Sciatic nerve (tissue), 2 donors: ENCODE data around the gene ZNF354C. TPM values are rescaled to one million over a fixed set of nuclear protein-coding genes. Genes with fewer than 3 reads are reported as not detected.
A peak's percentile ranks its signal among the peaks of the same experiment; 100 is the strongest.

Experiments used
- ATAC-seq: fragments of 200-7000 bp; cut with Tn5 transposase; one replicate; pipeline ENCODE4 v1.9.1; 2020; ENCODE audit warnings: mild to moderate bottlenecking, moderate library complexity
- DNase-seq: peaks from one replicate; pipeline ENCODE4 v3.0.0-alpha.2; 2020; ENCODE audit warnings: low spot score
- intact Hi-C: fragments of 100-400 bp; cut with DNase I; formaldehyde crosslinking; loops from one replicate; pipeline ENCODE4 v1.14.2; 2022
- total RNA-seq: library from RNA; stranded (reverse); fragmentation: NEBNext Ultra II Directional; extraction: Animal tissue kit (Norgen Biotek cat#: 25700); gene quantifications from one replicate; pipeline ENCODE4 v1.2.1, GENCODE V29; 2021
- donor health status: DM: no; HTN: no; CAD: no.
- donor health status: DM: no; HTN: no; CAD: no.

ZNF354C gene
- total RNA-seq, 1 donor from 2014 or later, result 13.8 TPM

GRCh38 chr5:179112469-179113142 lies 52.4 kb downstream of the ZNF354C start:
- ATAC-seq, result no peak
- intact Hi-C loops, result no loop called here
- DNase-seq, result no peak

- intact Hi-C loops, result no loop called here
- DNase-seq (no peak), ATAC-seq (no peak)
Observed at GRCh38 chr5:179113143-179113530, 53.0 kb downstream of the ZNF354C start.

- intact Hi-C loops, result no loop called here
- DNase-seq (no peak), ATAC-seq (no peak)
Observed at GRCh38 chr5:179113945-179114641, 53.9 kb downstream of the ZNF354C start.

- no peak for DNase-seq
- intact Hi-C loops, result no loop called here
- no peak for ATAC-seq
Observed at GRCh38 chr5:179114756-179115155, 54.6 kb downstream of the ZNF354C start.

- DNase-seq (no peak), ATAC-seq (no peak)
- intact Hi-C loops, result no loop called here
Observed at GRCh38 chr5:179115307-179115706, 55.1 kb downstream of the ZNF354C start.

- ATAC-seq, result no peak
- intact Hi-C loops, result no loop called here
- DNase-seq, result no peak
Observed at GRCh38 chr5:179115845-179116524, 55.8 kb downstream of the ZNF354C start.

GRCh38 chr5:179118338-179118737 lies 58.2 kb downstream of the ZNF354C start:
- intact Hi-C loops, result no loop called here
- DNase-seq (no peak), ATAC-seq (no peak)

- intact Hi-C loops, result no loop called here
- ATAC-seq (no peak), DNase-seq (no peak)
Observed at GRCh38 chr5:179118756-179119414, 58.7 kb downstream of the ZNF354C start.

- DNase-seq, result no peak
Observed at GRCh38 chr5:179119415-179120170, 59.4 kb downstream of the ZNF354C start.

GRCh38 chr5:179120421-179120861 lies 60.3 kb downstream of the ZNF354C start:
- DNase-seq, result no peak
- ATAC-seq, result no peak
- intact Hi-C loops, result no loop called here

More at GRCh38 chr5:179119415-179120170, 59.4 kb downstream of the ZNF354C start:
- ATAC-seq, result no peak
- intact Hi-C loops, result no loop called here

- ATAC-seq (no peak), DNase-seq (no peak)
- intact Hi-C loops, result no loop called here
Observed at GRCh38 chr5:179120951-179121666, 60.9 kb downstream of the ZNF354C start.

- DNase-seq (no peak), ATAC-seq (no peak)
- intact Hi-C loops, result no loop called here
Observed at GRCh38 chr5:179121667-179122111, 61.5 kb downstream of the ZNF354C start.

- intact Hi-C loops, result no loop called here
- peak; percentile 8 for ATAC-seq
- DNase-seq, result no peak
Observed at GRCh38 chr5:179122411-179123108, 62.4 kb downstream of the ZNF354C start.

GRCh38 chr5:179123109-179123426 lies 62.9 kb downstream of the ZNF354C start:
- no peak for ATAC-seq
- intact Hi-C loops, result no loop called here
- no peak for DNase-seq

- no peak for DNase-seq
- ATAC-seq, result no peak
- intact Hi-C loops, result no loop called here
Observed at GRCh38 chr5:179123491-179124272, 63.5 kb downstream of the ZNF354C start.

GRCh38 chr5:179124273-179124852 lies 64.2 kb downstream of the ZNF354C start:
- no peak for ATAC-seq
- DNase-seq, result no peak
- intact Hi-C loops, result no loop called here
